GM19468 (cell line): ENCODE data around the gene NDUFA13.

ENCODE experiments used
- ATAC-seq: cut with Tn5 transposase; IDR thresholded peaks from one replicate; pipeline ENCODE4 v1.9.1; 2021; ENCODE audit warnings: mild to moderate bottlenecking, moderate library complexity, moderate number of reproducible peaks; ENCODE audit not compliant: unreplicated experiment; ENCODE audit errors: extremely low read depth

Gene NDUFA13

GRCh38 chr19:19531951-19532805, 16.2 kb downstream of the NDUFA13 start:
- no peak for ATAC-seq

GRCh38 chr19:19532806-19533701, 17.0 kb downstream of the NDUFA13 start:
- no peak for ATAC-seq

- ATAC-seq: no peak
These were observed 17.8 kb downstream of the NDUFA13 start for GRCh38 chr19:19533841-19534240.

- no peak for ATAC-seq
These were observed 18.7 kb downstream of the NDUFA13 start for GRCh38 chr19:19534556-19535265.

- ATAC-seq: no peak
These were observed 19.5 kb downstream of the NDUFA13 start for GRCh38 chr19:19535311-19536191.

GRCh38 chr19:19537075-19538048, 21.3 kb downstream of the NDUFA13 start:
- no peak for ATAC-seq

- ATAC-seq: no peak
These were observed 22.2 kb downstream of the NDUFA13 start, which contains the start of gene CILP2 for GRCh38 chr19:19538061-19538784. TSS of gene CILP2 (plus strand) at chr19:19538265. CDS start at chr19:19538350, 85 bp downstream.

GRCh38 chr19:19538785-19539166, 22.8 kb downstream of the NDUFA13 start:
- no peak for ATAC-seq

GRCh38 chr19:19539698-19540063, 23.7 kb downstream of the NDUFA13 start:
- no peak for ATAC-seq

GRCh38 chr19:19540064-19540714, 24.2 kb downstream of the NDUFA13 start:
- no peak for ATAC-seq

GRCh38 chr19:19540715-19541515, 24.9 kb downstream of the NDUFA13 start:
- ATAC-seq: no peak

- no peak for ATAC-seq
These were observed 25.6 kb downstream of the NDUFA13 start for GRCh38 chr19:19541616-19542015.

GRCh38 chr19:19542507-19542906, 26.5 kb downstream of the NDUFA13 start:
- no peak for ATAC-seq

GRCh38 chr19:19543101-19543500, 27.1 kb downstream of the NDUFA13 start:
- no peak for ATAC-seq

- ATAC-seq: no peak
These were observed 27.6 kb downstream of the NDUFA13 start for GRCh38 chr19:19543640-19544039.

GRCh38 chr19:19544257-19544953, 28.4 kb downstream of the NDUFA13 start:
- ATAC-seq: no peak
